Measurements from ENCODE around the gene GPC1.

Gene GPC1

GRCh38 chr2:240425697-240426096, 9.8 kb upstream of the GPC1 start:
- no peak for TF ChIP-seq CTCF (conservative IDR thresholded peaks at IDR 0.05)
- no peak overlapping the region for H3K27ac ChIP-seq

GRCh38 chr2:240426845-240427721, 8.4 kb upstream of the GPC1 start:
- TF ChIP-seq ZFX (IDR thresholded peaks at IDR 0.05) = no peak
- TF ChIP-seq CTCF (conservative IDR thresholded peaks at IDR 0.05) = no peak
- no peak overlapping the region for H3K27ac ChIP-seq

- no peak overlapping the region for H3K27ac ChIP-seq
- TF ChIP-seq ZFX (IDR thresholded peaks at IDR 0.05) = no peak
- no peak for TF ChIP-seq CTCF (conservative IDR thresholded peaks at IDR 0.05)
Observed at GRCh38 chr2:240427729-240428128, 7.7 kb upstream of the GPC1 start.

- H3K27ac ChIP-seq = no peak overlapping the region
- TF ChIP-seq CTCF (conservative IDR thresholded peaks at IDR 0.05) (no peak), ZFX (IDR thresholded peaks at IDR 0.05) (no peak)
Observed at GRCh38 chr2:240428245-240428644, 7.2 kb upstream of the GPC1 start.

GRCh38 chr2:240429341-240429871, 6.1 kb upstream of the GPC1 start:
- H3K27ac ChIP-seq = no peak overlapping the region
- TF ChIP-seq ZFX (IDR thresholded peaks at IDR 0.05) (no peak), CTCF (conservative IDR thresholded peaks at IDR 0.05) (no peak)

- TF ChIP-seq CTCF (conservative IDR thresholded peaks at IDR 0.05) (no peak), ZFX (IDR thresholded peaks at IDR 0.05) (no peak)
- no peak overlapping the region for H3K27ac ChIP-seq
Observed at GRCh38 chr2:240429872-240430491, 5.5 kb upstream of the GPC1 start.

GRCh38 chr2:240430595-240430994, 4.9 kb upstream of the GPC1 start:
- no peak for TF ChIP-seq CTCF (conservative IDR thresholded peaks at IDR 0.05)
- TF ChIP-seq ZFX (IDR thresholded peaks at IDR 0.05) = no peak
- no peak overlapping the region for H3K27ac ChIP-seq

All from C4-2B (cell line).